WTC11 (cell line): Measurements from ENCODE around the gene EGF.
"Not testable (repeated sequence)": the region's sequence is repeated elsewhere in the genome, so short reads cannot be mapped to it uniquely, and the experiment has no call there.

Experiments used
- CBFB ChIP-seq: sonication (generic); formaldehyde crosslinking; IDR thresholded peaks from 2 replicates; pipeline ENCODE4 v1.8.1; 2022; ENCODE audit warnings: mild to moderate bottlenecking, low read depth, missing genetic modification reagents
- CREB1 ChIP-seq: sonication (generic); formaldehyde crosslinking; IDR thresholded peaks from 2 replicates; pipeline ENCODE4 v1.8.0; 2023; ENCODE audit warnings: mild to moderate bottlenecking, missing genetic modification reagents
- ETV6 ChIP-seq: sonication (generic); formaldehyde crosslinking; IDR thresholded peaks from 2 replicates; pipeline ENCODE4 v1.8.1; 2022; ENCODE audit warnings: mild to moderate bottlenecking, missing genetic modification reagents
- FOXP1 ChIP-seq: sonication (generic); formaldehyde crosslinking; IDR thresholded peaks from 2 replicates; pipeline ENCODE4 v1.8.0; 2022; ENCODE audit warnings: missing genetic modification reagents, mild to moderate bottlenecking, moderate library complexity, borderline replicate concordance
- OVOL2 ChIP-seq: fragments of 250-450 bp; sonication (Bioruptor Pico); IDR thresholded peaks from 2 replicates; pipeline ENCODE4 v1.9.0; 2021; ENCODE audit warnings: mild to moderate bottlenecking, borderline replicate concordance
- PRRX2 ChIP-seq: fragments of 250-450 bp; sonication (Bioruptor Pico); IDR thresholded peaks from 2 replicates; pipeline ENCODE4 v1.8.0; 2021; ENCODE audit warnings: mild to moderate bottlenecking
- TEAD4 ChIP-seq: sonication (generic); formaldehyde crosslinking; IDR thresholded peaks from 2 replicates; pipeline ENCODE4 v1.8.0; 2022; ENCODE audit warnings: mild to moderate bottlenecking, missing genetic modification reagents
- ZNF416 ChIP-seq: fragments of 250-450 bp; sonication (Bioruptor Pico); IDR thresholded peaks from 2 replicates; pipeline ENCODE4 v1.9.0; 2021; ENCODE audit warnings: mild to moderate bottlenecking, inconsistent platforms
- TF ChIP-seq, protein P1 (sequence below): fragments of 200-600 bp; IDR thresholded peaks from 2 replicates; pipeline ENCODE4 v1.8.0; 2022; ENCODE audit warnings: antibody characterized with exemption
- TF ChIP-seq, protein P2 (sequence below): sonication (generic); formaldehyde crosslinking; IDR thresholded peaks from 2 replicates; pipeline ENCODE4 v1.8.1; 2023; ENCODE audit warnings: mild to moderate bottlenecking, missing genetic modification reagents

DNA sequence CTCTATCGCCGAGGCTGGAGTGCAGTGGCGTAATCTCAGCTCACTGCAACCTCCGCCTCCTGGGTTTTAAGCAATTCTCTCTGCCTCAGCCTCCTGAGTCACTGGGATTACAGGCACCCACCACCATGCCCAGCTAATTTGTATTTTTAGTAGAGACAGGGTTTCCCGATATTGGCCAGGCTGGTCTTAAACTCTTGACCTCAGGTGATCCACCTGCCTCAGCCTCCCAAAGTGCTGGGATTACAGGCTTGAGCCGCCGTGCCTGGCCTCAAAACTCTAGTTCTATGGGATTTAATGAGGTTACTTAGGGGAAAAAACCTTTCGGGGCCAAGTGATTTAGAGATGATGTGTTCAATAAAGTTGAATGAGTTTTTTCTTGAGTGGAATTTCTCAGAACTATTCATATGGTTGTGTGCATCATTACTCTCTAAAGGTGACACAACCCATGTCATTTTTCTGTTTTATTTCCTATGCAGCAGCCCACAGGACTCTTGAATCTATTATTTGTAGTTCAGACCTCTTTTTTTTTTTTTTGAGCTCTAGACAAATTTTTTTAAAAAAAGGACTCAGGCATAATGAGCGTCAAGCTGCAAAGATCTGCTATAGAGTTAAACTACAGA lies 36.5 kb downstream of the EGF start:
- TF ChIP-seq FOXP1; ETV6 (CRISPR knock-in tag); CBFB (CRISPR knock-in tag); CREB1; ZNF416 (CRISPR knock-in tag); TEAD4 (CRISPR knock-in tag); PRRX2 (CRISPR knock-in tag); OVOL2 (CRISPR knock-in tag): not testable (repeated sequence)
- TF ChIP-seq, protein P1, sequence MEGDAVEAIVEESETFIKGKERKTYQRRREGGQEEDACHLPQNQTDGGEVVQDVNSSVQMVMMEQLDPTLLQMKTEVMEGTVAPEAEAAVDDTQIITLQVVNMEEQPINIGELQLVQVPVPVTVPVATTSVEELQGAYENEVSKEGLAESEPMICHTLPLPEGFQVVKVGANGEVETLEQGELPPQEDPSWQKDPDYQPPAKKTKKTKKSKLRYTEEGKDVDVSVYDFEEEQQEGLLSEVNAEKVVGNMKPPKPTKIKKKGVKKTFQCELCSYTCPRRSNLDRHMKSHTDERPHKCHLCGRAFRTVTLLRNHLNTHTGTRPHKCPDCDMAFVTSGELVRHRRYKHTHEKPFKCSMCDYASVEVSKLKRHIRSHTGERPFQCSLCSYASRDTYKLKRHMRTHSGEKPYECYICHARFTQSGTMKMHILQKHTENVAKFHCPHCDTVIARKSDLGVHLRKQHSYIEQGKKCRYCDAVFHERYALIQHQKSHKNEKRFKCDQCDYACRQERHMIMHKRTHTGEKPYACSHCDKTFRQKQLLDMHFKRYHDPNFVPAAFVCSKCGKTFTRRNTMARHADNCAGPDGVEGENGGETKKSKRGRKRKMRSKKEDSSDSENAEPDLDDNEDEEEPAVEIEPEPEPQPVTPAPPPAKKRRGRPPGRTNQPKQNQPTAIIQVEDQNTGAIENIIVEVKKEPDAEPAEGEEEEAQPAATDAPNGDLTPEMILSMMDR = not testable (repeated sequence)
- TF ChIP-seq, protein P2, sequence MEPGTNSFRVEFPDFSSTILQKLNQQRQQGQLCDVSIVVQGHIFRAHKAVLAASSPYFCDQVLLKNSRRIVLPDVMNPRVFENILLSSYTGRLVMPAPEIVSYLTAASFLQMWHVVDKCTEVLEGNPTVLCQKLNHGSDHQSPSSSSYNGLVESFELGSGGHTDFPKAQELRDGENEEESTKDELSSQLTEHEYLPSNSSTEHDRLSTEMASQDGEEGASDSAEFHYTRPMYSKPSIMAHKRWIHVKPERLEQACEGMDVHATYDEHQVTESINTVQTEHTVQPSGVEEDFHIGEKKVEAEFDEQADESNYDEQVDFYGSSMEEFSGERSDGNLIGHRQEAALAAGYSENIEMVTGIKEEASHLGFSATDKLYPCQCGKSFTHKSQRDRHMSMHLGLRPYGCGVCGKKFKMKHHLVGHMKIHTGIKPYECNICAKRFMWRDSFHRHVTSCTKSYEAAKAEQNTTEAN = not testable (repeated sequence)
